Keratinocyte (primary cell): ENCODE measurements around the gene TRAM2. TPM values are rescaled to one million over a fixed set of nuclear protein-coding genes. Genes with fewer than 3 reads are reported as not detected.

Experiments used
- DNase-seq: peaks from one replicate; pipeline ENCODE4 v3.0.0-alpha.2; 2011; ENCODE audit warnings: low read depth, missing footprints, low spot score
- FAIRE-seq: peaks from 2 replicates; lab custom pipeline; 2011; peaks lifted over from hg19 to GRCh38; lab: Jason Lieb, UNC
- H2AFZ ChIP-seq: 2 replicates; pipeline ENCODE4 v1.6.0; 2012; ENCODE audit warnings: low read length, control low read depth, inconsistent platforms; ENCODE audit not compliant: control insufficient read depth
- H3K27ac ChIP-seq: 2 replicates; pipeline ENCODE4 v1.5.1; 2011; ENCODE audit warnings: low read length; ENCODE audit not compliant: control insufficient read depth, insufficient read depth
- H3K27me3 ChIP-seq: 3 replicates; pipeline ENCODE4 v1.6.0; 2011; ENCODE audit warnings: low read length; ENCODE audit not compliant: control insufficient read depth, insufficient read depth; ENCODE audit errors: extremely low read depth
- H3K36me3 ChIP-seq, 2 experiments: 2 replicates in 1 of 2; 3 replicates in 1 of 2; pipeline ENCODE4 v1.5.1; 2011; ENCODE audit warnings: low read length in 2 of 2, mild to moderate bottlenecking in 1 of 2; ENCODE audit not compliant: control insufficient read depth in 2 of 2, insufficient read depth in 2 of 2; ENCODE audit errors: extremely low read depth in 1 of 2
- H3K4me1 ChIP-seq: 3 replicates; pipeline ENCODE4 v1.5.1; 2011; ENCODE audit warnings: low read length; ENCODE audit not compliant: control insufficient read depth, insufficient read depth; ENCODE audit errors: extremely low read depth
- H3K4me2 ChIP-seq: 3 replicates; pipeline ENCODE4 v1.6.0; 2011; ENCODE audit warnings: low read depth, low read length; ENCODE audit not compliant: control insufficient read depth, insufficient read depth; ENCODE audit errors: extremely low read depth
- H3K4me3 ChIP-seq, 3 experiments: fragments of 200-600 bp in 1 of 3; sonication (generic) in 1 of 3; 2 replicates in 2 of 3; 3 replicates in 1 of 3; pipeline ENCODE4 v1.5.1; 2011 to 2016; ENCODE audit warnings: low read length in 3 of 3, mild to moderate bottlenecking in 3 of 3, control low read depth in 2 of 3, inconsistent platforms in 1 of 3, low read depth in 1 of 3, mixed read lengths in 1 of 3, mixed run types in 1 of 3, moderate library complexity in 1 of 3; ENCODE audit not compliant: control insufficient read depth in 2 of 3, insufficient read depth in 2 of 3; ENCODE audit errors: extremely low read depth in 1 of 3
- H3K79me2 ChIP-seq: 2 replicates; pipeline ENCODE4 v1.6.0; 2012; ENCODE audit warnings: low read length; ENCODE audit not compliant: control insufficient read depth, insufficient read depth
- H3K9ac ChIP-seq: 3 replicates; pipeline ENCODE4 v1.6.0; 2011; ENCODE audit warnings: low read length; ENCODE audit not compliant: control insufficient read depth, insufficient read depth; ENCODE audit errors: extremely low read depth
- H3K9me1 ChIP-seq: 3 replicates; pipeline ENCODE4 v1.6.0; 2011; ENCODE audit warnings: low read length; ENCODE audit not compliant: control insufficient read depth, insufficient read depth; ENCODE audit errors: extremely low read depth
- H3K9me3 ChIP-seq: 2 replicates; pipeline ENCODE4 v1.5.1; 2012; ENCODE audit warnings: low read depth, low read length; ENCODE audit not compliant: control insufficient read depth
- H4K20me1 ChIP-seq: 3 replicates; pipeline ENCODE4 v1.6.0; 2011; ENCODE audit warnings: low read length; ENCODE audit not compliant: control insufficient read depth, insufficient read depth; ENCODE audit errors: extremely low read depth
- EZH2 ChIP-seq: IDR thresholded peaks from one replicate; pipeline ENCODE4 v1.6.1; 2012; ENCODE audit warnings: inconsistent platforms, mild to moderate bottlenecking, low read length, moderate library complexity
- dilution Hi-C: fragments of 300-500 bp; cut with MboI; formaldehyde crosslinking; loops from one replicate; pipeline ENCODE4 v1.7.0; 2020; ENCODE audit warnings: low sequenced_read_pairs; ENCODE audit not compliant: extremely low pct_ligation_motif_present
- polyA plus RNA-seq, 5 experiments: library from polyadenylated mRNA; depleted of rRNA in 3 of 5; stranded (reverse) in 3 of 5; stranded (forward) in 1 of 5; unstranded in 1 of 5; fragments of >200 nt; gene quantifications; 1 replicate in 1 of 5; 2 replicates in 3 of 5; 3 replicates in 1 of 5; pipeline versions ENCODE4 v1.2.1 to v1.2.3, GENCODE V29; 2011 to 2012; ENCODE audit warnings: missing spikeins in 2 of 5, low read depth in 1 of 5, low replicate concordance in 1 of 5
- TF ChIP-seq, protein P1 (sequence below), 3 experiments: IDR thresholded peaks in 1 of 3; conservative IDR thresholded peaks in 1 of 3; optimal IDR thresholded peaks in 1 of 3; 2 replicates in 2 of 3; 3 replicates in 1 of 3; pipeline versions ENCODE3 to v1.5.1; 2011; ENCODE audit warnings: low read length in 3 of 3, mild to moderate bottlenecking in 3 of 3, moderate library complexity in 2 of 3, control low read depth in 1 of 3, inconsistent platforms in 1 of 3; ENCODE audit not compliant: insufficient read depth in 2 of 3; ENCODE audit errors: extremely low read depth in 1 of 3

Gene TRAM2
- polyA plus RNA-seq, 1 donor (not counting 4 experiments of a cell fraction or from before 2014, with no cell fraction given) = 9.2 TPM

DNA sequence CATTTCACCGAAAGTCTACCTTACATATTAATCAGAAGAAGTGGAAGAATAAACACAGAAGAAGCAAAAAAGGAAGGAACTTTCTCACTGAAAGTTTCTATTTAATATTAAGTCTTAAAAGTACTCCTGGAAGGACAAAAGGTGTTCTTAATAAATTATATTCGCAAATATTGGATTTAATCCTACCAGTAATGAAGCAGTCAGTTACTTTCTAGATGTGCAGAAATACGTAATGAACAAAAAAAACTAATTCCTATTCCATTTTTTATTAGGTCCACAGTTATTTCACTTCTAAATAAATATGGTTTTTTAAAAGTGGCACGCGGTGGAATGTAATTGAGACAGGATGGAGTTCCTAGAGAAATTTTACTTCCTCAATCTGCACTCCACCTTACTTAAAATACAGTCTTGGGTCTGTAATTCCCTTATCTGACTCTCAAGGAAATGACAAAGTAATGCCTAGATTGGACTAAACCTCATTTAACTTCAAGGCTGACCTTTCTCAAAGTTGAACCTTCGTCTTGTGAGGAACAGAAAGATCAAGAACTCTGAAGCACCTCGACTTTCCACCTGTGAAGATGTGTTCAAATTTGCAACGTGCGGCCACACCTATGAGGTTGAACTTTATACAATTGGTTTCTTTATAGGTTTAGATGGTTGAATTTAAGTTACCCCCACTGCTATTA lies 1.1 kb upstream of the TRAM2 start:
- dilution Hi-C loops = no loop called here
- no peaks in the 10 kb centered on the region for H3K36me3 ChIP-seq
- FAIRE-seq (no peak), DNase-seq (no peak)
- H3K27me3 ChIP-seq = no peaks in the 10 kb centered on the region
- no peaks in the 10 kb centered on the region for H3K9me1 ChIP-seq
- peak overlapping the region; percentile 83 for H3K9ac ChIP-seq
- peak overlapping the region; percentile 64 to 74 (median 67) for H3K4me3 ChIP-seq
- H3K4me1 ChIP-seq = peaks cover 25% of the 10 kb centered on the region
- TF ChIP-seq, protein P1, sequence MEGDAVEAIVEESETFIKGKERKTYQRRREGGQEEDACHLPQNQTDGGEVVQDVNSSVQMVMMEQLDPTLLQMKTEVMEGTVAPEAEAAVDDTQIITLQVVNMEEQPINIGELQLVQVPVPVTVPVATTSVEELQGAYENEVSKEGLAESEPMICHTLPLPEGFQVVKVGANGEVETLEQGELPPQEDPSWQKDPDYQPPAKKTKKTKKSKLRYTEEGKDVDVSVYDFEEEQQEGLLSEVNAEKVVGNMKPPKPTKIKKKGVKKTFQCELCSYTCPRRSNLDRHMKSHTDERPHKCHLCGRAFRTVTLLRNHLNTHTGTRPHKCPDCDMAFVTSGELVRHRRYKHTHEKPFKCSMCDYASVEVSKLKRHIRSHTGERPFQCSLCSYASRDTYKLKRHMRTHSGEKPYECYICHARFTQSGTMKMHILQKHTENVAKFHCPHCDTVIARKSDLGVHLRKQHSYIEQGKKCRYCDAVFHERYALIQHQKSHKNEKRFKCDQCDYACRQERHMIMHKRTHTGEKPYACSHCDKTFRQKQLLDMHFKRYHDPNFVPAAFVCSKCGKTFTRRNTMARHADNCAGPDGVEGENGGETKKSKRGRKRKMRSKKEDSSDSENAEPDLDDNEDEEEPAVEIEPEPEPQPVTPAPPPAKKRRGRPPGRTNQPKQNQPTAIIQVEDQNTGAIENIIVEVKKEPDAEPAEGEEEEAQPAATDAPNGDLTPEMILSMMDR (optimal IDR thresholded peaks at IDR 0.05 in 1 of 3, IDR thresholded peaks at IDR 0.05 in 1 of 3, conservative IDR thresholded peaks at IDR 0.05 in 1 of 3; ENCODE audit: extremely low read depth in 1 of 3, insufficient read depth in 2 of 3, low read length in 3 of 3) = no peak
- no peak for TF ChIP-seq EZH2
- H3K9me3 ChIP-seq = no peaks in the 10 kb centered on the region
- peak overlapping the region; percentile 81 for H2AFZ ChIP-seq
- no peaks in the 10 kb centered on the region for H4K20me1 ChIP-seq
- H3K4me2 ChIP-seq = peak overlapping the region; percentile 87
- peak overlapping the region; percentile 73 for H3K27ac ChIP-seq
- H3K79me2 ChIP-seq = peaks cover 35% of the 10 kb centered on the region

DNA sequence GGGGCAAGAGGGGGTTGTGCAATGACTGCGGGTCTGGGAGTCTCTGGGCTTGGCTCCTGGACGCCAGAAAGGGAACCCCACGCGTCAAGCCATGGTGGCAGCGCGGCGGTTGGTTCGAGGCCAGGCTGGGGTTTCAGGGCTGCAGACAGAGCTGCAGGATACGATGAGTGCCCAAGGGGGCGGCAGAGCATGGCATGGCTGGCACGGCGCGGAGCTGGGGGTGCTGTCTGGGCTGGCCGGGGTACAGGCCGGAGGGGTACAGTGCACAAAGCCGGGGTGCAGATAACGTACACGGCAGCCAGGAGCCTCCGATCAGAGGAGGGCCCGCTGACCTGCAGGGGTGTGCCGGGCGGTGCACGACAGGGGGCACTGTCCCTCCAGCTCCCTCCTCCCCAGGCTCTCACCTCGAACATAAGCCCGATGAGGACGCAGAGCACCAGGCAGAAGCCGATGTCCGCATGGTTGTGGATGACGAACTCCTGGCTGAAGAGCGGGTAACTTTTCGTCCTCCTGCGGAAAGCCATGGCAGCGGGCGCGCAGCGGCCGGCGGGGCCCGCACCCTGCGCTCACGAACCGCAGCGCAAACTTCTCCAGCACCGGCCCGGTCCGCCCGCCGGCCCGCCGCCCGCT lies 353 bp downstream of the TRAM2 start:
- Histone ChIP-seq H3K4me2 (peak overlapping the region; percentile 73), H3K79me2 (peaks cover 46% of the 10 kb centered on the region), H3K9ac (peak overlapping the region; percentile 71), H3K27me3 (no peaks in the 10 kb centered on the region), H3K27ac (peak overlapping the region; percentile 41), H3K36me3 (no peaks in the 10 kb centered on the region), H3K9me3 (no peaks in the 10 kb centered on the region), H3K4me1 (peaks cover 25% of the 10 kb centered on the region), H4K20me1 (no peaks in the 10 kb centered on the region), H2AFZ (peak overlapping the region; percentile 83), H3K4me3 (peak overlapping the region; percentile 64 to 79 (median 78)), H3K9me1 (no peaks in the 10 kb centered on the region)
- FAIRE-seq (no peak), DNase-seq (no peak)
- dilution Hi-C loops = no loop called here
- TF ChIP-seq EZH2 = no peak
- TF ChIP-seq, protein P1 (optimal IDR thresholded peaks at IDR 0.05 in 1 of 3, IDR thresholded peaks at IDR 0.05 in 1 of 3, conservative IDR thresholded peaks at IDR 0.05 in 1 of 3; ENCODE audit: extremely low read depth in 1 of 3, insufficient read depth in 2 of 3, low read length in 3 of 3) = peak; percentile 65 to 75 (median 75)
